GM21390 (cell line): Measurements from ENCODE around the gene HNRNPA1.

ENCODE experiments used
- ATAC-seq: cut with Tn5 transposase; IDR thresholded peaks from one replicate; pipeline ENCODE4 v1.9.1; 2021; ENCODE audit not compliant: unreplicated experiment

The HNRNPA1 gene

DNA sequence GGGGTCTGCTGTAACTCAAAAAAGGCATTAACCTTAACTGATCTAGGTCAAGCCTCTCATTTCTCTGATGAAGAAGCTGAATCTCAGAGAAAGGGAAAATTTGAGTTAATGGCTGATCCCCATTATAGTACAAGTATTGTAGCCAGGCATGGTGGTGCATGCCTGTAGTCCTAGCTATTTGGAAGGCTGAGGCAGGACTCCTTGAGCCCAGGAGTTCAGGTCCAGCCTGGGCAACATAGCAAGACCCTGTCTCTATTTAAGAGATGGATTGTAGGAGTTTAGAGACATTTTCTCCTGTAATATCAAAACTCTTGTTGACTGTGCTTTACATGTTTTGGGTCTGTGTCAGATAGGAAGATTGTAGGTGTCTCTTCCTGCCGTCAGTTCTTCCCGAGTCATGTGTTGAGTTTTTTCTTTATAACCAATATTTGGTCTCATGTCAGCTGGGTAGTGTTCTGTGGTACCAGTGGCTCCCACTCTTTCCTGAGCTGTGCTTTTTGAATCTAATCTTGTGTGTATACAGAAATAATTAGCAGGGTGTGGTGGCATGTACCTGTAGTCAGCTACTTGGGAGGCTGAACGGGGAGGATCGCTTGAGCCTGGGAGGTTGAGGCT lies 53.0 kb downstream of the HNRNPA1 start:
- ATAC-seq, result no peak
